ENCODE data around the gene C1D.

GRCh38 chr2:68098291-68098797, 35.5 kb upstream of the C1D start:
- no peak for TF ChIP-seq CTCF (IDR thresholded peaks at IDR 0.05; ENCODE audit: extremely low read depth in 1 of 2, insufficient read depth in 1 of 2, low read depth in 1 of 2, low read length in 2 of 2)
- TF ChIP-seq POLR2A (IDR thresholded peaks at IDR 0.05; ENCODE audit: low read depth, low read length): no peak
- no peak for TF ChIP-seq POLR2AphosphoS5 (IDR thresholded peaks at IDR 0.05; ENCODE audit: insufficient read depth, low read depth, low read length)
- no peak for TF ChIP-seq EZH2 (IDR thresholded peaks at IDR 0.05; ENCODE audit: borderline replicate concordance, low read depth, low read length, severe bottlenecking)
- TF ChIP-seq GATA2 (IDR thresholded peaks at IDR 0.05; ENCODE audit: insufficient read depth, insufficient read length, low read depth, low read length): no peak
- TF ChIP-seq MAX (IDR thresholded peaks at IDR 0.05; ENCODE audit: insufficient read depth, insufficient read length): no peak
- no peak for TF ChIP-seq FOS (IDR thresholded peaks at IDR 0.05; ENCODE audit: borderline replicate concordance, insufficient read depth, low read length)
- TF ChIP-seq MYC (IDR thresholded peaks at IDR 0.05; ENCODE audit: low read depth, low read length): no peak
